DLD1 (cell line): Measurements from ENCODE around the gene OXNAD1.

Experiments
- in situ Hi-C: cut with HindIII; loops from 2 replicates; pipeline ENCODE4 v1.10.0; 2017; ENCODE audit warnings: low sequenced_read_pairs

The OXNAD1 gene, protein sequence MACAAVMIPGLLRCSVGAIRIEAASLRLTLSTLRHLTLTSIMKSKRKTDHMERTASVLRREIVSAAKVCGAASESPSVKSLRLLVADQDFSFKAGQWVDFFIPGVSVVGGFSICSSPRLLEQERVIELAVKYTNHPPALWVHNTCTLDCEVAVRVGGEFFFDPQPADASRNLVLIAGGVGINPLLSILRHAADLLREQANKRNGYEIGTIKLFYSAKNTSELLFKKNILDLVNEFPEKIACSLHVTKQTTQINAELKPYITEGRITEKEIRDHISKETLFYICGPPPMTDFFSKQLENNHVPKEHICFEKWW

DNA sequence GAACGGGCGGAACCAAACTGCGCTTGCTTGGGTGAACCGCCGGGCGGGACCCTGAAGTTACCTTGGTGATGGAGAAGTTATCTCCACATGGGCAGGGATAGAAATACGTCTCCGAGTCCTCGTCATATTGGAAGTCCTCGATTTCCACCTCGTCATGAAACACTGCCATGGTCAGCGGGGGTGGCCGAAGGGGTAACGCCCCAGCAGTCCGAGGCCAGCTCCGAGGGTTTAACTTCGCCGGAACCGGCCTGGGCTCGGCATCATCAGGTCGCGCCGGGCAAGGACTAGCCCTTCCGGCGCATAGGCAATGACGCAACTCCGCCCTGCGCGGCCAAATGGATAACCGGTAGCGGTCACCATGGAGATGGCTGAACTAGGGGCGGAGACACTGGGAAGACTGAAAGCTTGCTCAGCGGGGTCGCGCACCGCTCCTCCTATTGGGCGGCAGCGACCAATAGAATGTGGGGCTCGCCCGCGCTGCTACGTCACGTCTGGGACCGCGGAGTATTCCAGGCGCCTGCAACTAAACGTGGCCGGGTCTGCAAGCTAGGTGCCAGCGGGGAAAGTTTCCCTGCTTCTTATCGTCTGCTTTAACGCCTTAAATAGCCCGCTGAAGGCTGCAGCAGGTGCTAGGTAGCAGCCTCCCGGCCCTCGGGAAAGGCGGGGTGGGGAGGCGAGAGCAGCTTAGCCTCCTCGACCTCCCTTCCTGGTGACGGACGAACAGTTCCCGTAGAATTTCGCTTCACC, at the start of gene OXNAD1, which contains the start of gene DPH3:
Gene OXNAD1, plus strand, starts transcription at position 505 of the 747 bp plus-strand sequence. CDS start 5,741 bp downstream, outside the sequence.
Gene DPH3, minus strand, starts transcription at position 236 of the 747 bp plus-strand sequence. Its CDS starts 67 bp downstream, at position 169.
- in situ Hi-C loops: no loop called here

DNA sequence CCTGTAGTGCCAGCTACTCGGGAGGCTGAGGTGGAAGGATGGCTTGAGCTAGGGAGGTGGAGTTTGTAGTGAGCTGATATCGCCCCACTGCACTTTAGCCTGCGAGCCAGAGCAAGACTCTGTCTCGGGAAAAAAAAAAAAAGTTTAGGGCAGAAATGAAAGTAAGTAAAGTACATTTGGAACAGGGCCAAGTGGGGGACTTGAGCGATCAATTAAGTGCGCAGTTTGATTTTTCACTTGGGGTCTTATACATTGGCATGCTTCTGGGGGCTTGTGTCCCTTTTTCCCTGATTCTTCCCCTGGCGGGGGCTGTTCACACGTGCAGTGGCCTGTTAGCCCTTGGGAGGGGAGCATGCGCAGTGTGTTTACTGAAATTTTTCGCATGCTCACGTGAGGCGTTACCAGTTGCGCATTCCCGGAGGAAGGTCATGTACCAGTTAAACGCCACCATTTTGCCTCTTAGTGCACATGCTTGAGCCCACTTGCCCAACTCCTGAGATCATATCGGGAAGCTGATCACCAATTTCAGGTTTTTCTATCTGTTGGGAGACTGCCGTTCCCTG, 48.6 kb upstream of the OXNAD1 start:
- in situ Hi-C loops: no loop called here

DNA sequence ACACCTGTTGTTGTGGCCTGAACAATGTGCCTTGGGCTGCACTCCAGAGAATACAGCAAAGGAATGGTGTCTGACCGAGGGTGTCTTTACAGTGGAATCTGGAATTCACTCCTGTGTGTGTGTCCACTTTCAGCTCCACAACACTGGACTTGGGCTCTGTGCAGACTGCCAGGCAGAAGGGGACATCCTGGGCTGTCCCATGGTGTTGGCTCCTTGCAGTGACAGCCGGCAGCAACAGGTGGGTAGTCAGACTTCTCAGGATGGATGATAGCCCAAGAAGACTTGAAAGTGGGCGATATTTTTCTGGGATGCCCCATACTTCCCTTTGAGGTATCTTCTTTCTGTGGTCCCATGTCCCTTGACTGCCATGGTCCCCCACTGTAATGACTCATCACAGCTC, 45.2 kb upstream of the OXNAD1 start:
- in situ Hi-C loops: no loop called here

DNA sequence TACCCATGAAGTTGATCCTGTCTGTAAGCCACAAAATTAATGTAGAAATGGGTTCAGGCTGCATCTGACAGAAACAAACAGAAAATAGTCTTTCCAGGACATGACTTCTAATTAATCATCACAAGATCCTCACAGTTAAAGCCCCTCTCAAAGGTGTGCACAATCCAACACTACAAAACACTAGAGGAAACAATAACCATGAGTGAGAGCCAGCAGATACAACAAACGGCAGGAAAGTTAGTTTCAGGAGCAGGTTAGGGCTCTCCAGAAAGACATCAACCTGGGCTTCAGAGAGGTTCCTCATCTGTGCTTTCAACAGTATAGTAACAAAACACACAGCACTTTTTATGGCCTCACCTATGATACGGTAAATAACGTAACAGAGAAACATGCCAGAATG, 43.0 kb upstream of the OXNAD1 start:
- in situ Hi-C loops: no loop called here

- in situ Hi-C loops: no loop called here
Measured at GRCh38 chr3:16222547-16222946, 42.5 kb upstream of the OXNAD1 start.

GRCh38 chr3:16224325-16224724, 40.7 kb upstream of the OXNAD1 start:
- in situ Hi-C loops: no loop called here

DNA sequence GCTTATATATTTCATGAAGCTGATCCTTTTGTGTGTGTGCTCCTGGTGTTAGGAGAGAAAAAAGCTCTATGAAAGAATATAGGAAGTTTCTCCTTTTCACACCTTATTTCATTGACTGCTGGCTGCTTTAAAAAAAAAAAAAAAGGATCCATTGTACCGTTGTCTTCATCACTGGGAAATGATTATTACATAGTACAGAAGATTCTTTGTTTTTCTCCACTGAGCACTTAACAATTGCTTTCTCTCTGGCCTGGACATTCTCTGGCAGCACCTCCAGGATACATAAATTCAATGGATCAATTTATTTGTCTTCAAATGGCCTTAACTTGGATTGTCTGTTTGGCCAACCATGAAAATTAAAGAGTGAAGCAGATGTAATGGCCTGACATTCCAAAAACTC, 37.4 kb upstream of the OXNAD1 start:
- in situ Hi-C loops: no loop called here

DNA sequence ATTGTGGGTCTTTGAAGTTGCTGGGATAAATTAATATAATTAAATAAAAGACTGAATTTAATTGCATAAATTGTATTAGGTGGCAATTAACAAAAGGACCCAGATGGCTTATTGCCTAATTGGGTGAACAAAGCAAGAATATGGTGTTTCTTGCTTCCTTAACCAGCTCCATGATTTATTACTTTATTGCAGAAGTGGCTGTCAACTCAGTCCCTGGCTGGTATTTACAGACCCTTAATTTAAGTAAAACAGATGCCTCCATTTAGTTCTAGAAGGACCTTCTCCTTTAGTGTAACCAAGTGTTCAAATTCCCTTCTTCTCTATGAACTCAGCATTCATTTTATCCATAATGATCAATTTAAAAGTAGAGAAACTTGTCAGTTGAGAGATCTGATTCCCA, 35.3 kb upstream of the OXNAD1 start:
- in situ Hi-C loops: no loop called here

GRCh38 chr3:16231983-16232382, 33.0 kb upstream of the OXNAD1 start:
- in situ Hi-C loops: no loop called here

DNA sequence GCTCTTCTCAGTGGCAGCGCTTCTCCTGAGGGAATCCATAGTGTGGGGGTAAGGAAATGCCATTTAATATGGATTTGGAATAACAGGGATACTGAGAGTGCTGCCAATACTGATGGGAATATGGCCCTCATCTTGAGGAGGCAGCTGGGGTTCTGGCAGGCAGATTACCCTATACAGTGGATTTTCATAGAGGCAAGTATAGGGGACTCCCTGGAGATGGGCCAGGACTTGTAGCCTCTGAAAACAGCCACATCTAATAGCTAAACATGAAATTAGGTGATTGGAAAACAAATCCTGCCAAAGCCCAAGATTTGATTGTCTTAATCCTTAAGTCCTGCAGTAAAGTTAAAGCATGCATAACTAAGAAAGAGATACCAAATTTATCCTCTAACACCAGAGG, 31.2 kb upstream of the OXNAD1 start:
- in situ Hi-C loops: no loop called here

GRCh38 chr3:16234281-16234680, 30.7 kb upstream of the OXNAD1 start:
- in situ Hi-C loops: no loop called here

- in situ Hi-C loops: no loop called here
Measured at GRCh38 chr3:16236030-16236639, 28.9 kb upstream of the OXNAD1 start.

DNA sequence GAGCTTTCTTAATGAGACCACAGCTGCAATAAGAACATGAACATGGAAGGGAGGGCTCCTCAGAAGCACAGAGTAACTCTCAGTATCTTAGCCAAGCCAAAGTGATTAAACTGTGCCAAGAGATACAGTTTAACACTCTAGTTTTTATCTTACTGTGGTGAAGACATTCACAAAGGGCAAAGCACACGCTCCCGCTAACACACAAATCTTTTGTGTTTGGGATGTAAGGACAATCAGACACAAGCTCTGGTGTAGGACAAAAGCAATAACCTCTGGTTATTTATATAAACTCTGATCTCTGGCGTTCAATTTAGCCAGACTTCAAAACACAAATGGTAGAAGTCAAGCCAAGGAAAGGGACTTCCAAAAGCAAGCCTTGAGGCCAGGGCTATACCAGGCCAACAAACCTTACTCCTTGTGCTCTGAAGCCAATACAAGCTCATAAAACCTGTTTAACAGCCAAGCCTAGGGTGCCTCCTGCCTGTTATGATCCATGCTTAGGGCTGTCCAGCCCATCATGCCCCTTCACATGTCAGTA, 28.1 kb upstream of the OXNAD1 start:
- in situ Hi-C loops: no loop called here

- in situ Hi-C loops: no loop called here
Measured at GRCh38 chr3:16239086-16239770, 25.8 kb upstream of the OXNAD1 start.

- in situ Hi-C loops: no loop called here
Measured at GRCh38 chr3:16239780-16240179, 25.2 kb upstream of the OXNAD1 start.

DNA sequence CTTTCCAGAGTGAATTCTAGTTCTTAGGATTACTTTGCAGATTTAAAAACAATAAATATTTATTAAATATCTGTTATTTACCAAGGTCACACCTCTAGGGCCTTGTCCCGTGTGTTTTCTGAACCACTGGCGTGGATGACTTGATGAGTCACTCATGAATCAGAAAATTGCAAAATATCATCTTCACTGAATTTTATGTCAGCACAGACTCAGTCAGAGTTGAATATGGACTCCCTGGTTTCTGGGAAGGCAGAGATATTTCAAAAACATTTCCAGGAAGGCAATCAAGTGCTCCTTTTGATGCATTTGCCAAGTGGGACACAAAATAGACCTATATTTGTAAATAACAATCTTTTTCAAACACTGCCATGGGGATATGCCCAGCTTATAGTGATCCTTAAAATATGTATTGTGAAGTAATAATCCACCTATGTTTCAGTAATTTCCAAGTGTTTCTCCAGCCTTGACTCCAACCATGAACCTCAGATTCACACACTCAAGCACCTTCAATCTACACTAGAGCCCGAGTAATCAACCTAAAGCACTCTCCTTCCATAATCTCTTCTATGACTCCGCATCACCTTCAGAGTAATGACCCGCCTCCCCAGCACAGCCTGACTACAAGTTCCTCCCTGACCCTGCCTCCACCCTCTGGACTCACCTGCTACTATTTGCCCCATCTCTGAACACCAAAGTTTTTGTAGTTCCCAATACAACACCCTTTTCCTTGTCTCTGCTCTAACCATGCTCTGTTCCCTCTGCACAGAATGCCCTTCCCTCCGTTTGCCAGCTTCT, 24.6 kb upstream of the OXNAD1 start:
- in situ Hi-C loops: no loop called here

DNA sequence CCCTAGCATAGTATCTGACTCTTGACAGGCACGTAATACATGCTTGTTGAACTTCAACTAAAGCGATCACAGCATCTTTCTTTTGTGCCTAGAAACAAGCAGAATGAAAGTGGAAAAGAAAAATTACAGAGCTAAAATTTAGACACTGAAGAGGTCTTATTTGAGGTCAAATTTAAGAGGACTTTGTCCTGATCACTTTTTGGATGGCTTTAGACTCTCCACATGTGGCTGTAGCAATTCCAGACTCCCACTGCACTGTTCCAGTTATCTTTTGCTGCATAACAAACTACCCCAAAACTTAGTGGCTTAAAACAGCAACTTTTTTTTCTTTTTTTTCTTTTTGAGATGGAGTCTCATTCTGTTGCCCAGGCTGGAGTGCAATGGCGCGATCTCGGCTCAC, 23.8 kb upstream of the OXNAD1 start:
- in situ Hi-C loops: no loop called here

DNA sequence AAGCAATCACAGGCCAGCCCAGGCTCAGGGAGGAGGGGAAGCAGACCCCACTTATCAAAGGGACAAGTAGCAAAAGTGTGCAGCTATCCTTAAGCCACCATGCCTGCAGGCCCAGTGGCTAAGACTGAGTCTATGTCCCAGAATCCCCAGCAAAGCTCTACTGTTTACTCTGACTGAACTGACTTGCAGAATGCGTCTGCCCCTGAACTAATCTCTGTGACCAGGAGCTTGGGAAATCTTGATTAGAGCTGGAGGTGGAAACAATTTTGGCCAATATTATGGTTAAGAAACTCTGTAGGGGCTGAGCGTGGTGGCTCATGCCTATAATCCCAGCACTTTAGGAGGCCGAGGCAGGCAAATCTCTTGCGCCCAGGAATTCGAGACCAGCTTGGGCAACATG, 22.8 kb upstream of the OXNAD1 start:
- in situ Hi-C loops: no loop called here

- in situ Hi-C loops: no loop called here
Measured at GRCh38 chr3:16243706-16244490, 21.1 kb upstream of the OXNAD1 start.
